H1 (cell line): ENCODE data around the gene MPRIP. TPM values are rescaled to one million over a fixed set of nuclear protein-coding genes. Genes with fewer than 3 reads are reported as not detected.

ENCODE experiments used
- CTBP2 ChIP-seq: IDR thresholded peaks from 2 replicates; pipeline ENCODE4 v1.7.0; 2011; ENCODE audit warnings: borderline replicate concordance, mild to moderate bottlenecking, moderate library complexity, mixed read lengths, low read length; ENCODE audit not compliant: insufficient read depth, insufficient read length
- HDAC2 ChIP-seq, 2 experiments: fragments of 300-600 bp in 1 of 2; sonication (generic) in 1 of 2; IDR thresholded peaks; 2 replicates each; pipeline ENCODE4 v1.6.1; 2011 to 2012; ENCODE audit warnings: low read depth in 2 of 2, low read length in 2 of 2, mild to moderate bottlenecking in 2 of 2, moderate library complexity in 2 of 2, borderline replicate concordance in 1 of 2, inconsistent platforms in 1 of 2
- KDM5A ChIP-seq: fragments of 200-600 bp; IDR thresholded peaks from 2 replicates; pipeline ENCODE4 v1.7.1; 2012; ENCODE audit warnings: mild to moderate bottlenecking, low read length, inconsistent platforms, mixed read lengths
- POLR2AphosphoS5 ChIP-seq: IDR thresholded peaks from 2 replicates; pipeline ENCODE4 v1.6.1; 2011; ENCODE audit warnings: low read depth, low read length
- SRF ChIP-seq: IDR thresholded peaks from 2 replicates; pipeline ENCODE4 v1.6.1; 2011; ENCODE audit warnings: mild to moderate bottlenecking, low read depth, low read length, moderate library complexity
- polyA plus RNA-seq, 7 experiments: library from polyadenylated mRNA; depleted of rRNA in 3 of 7; stranded (reverse) in 5 of 7; unstranded in 2 of 7; fragments of >200 nt in 5 of 7; fragments of 200-250 nt in 2 of 7; gene quantifications; 1 replicate in 5 of 7; 2 replicates in 1 of 7; 4 replicates in 1 of 7; pipeline versions ENCODE4 v1.2.1 to v1.2.3, GENCODE V29; 2011 to 2013; ENCODE audit warnings: missing spikeins in 2 of 7, mixed read lengths in 2 of 7
- total RNA-seq: library from RNA; stranded (reverse); fragmentation: NEBNext Ultra II Directional; extraction: Animal tissue kit (Norgen Biotek cat#: 25700); gene quantifications from 2 replicates; pipeline ENCODE4 v1.2.1, GENCODE V29; 2021

MPRIP gene
- total and polyA plus RNA-seq, 2 of the 8 experiments (the other 6 are each of a cell fraction or from before 2014, with no cell fraction given): 48.6 to 146 TPM

DNA sequence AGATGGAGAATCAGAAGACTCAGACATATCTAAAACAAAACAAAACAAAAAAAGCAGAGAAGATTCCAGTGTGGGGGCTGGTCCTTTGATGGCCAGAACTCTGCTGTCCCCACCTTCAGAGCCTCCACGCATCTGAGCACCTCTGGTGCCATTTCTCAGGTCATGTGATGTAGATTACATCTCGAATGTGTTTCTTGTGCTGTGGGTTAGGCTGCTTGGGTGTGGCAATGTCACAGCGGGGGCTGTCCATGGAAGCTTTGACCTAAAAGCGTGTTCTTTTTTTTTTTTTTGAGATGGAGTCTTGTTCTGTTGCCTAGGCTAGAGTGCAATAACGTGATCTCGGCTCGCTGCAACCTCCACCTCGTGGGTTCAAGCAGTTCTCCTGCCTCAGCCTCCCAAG lies 112.7 kb downstream of the MPRIP start (continued):
- no peak for TF ChIP-seq HDAC2 (IDR thresholded peaks at IDR 0.05; ENCODE audit: borderline replicate concordance in 1 of 2, low read depth in 2 of 2, low read length in 2 of 2)
- TF ChIP-seq SRF: no peak
- TF ChIP-seq CTBP2: no peak
- no peak for TF ChIP-seq POLR2AphosphoS5
- no peak for TF ChIP-seq KDM5A
- TF ChIP-seq, all 59 proteins: peak for 0
